A172 (cell line): ENCODE measurements around the gene CEACAM1. TPM values are rescaled to one million over a fixed set of nuclear protein-coding genes. Genes with fewer than 3 reads are reported as not detected.
A peak's percentile ranks its signal among the peaks of the same experiment; 100 is the strongest.
"Not testable (repeated sequence)": the region's sequence is repeated elsewhere in the genome, so short reads cannot be mapped to it uniquely, and the experiment has no call there.

ENCODE experiments used
- DNase-seq: peaks from one replicate; pipeline ENCODE4 v3.0.0-alpha.2; 2015; ENCODE audit warnings: low spot score
- total RNA-seq: library from RNA; depleted of rRNA; stranded (reverse); fragments of >200 nt; shearing (Covaris generic); gene quantifications from 2 replicates; pipeline ENCODE4 v1.2.3, GENCODE V29; 2014; rRNA removed

The CEACAM1 gene
- total RNA-seq, 1 experiment from 2014 or later, result 2.2 TPM

DNA sequence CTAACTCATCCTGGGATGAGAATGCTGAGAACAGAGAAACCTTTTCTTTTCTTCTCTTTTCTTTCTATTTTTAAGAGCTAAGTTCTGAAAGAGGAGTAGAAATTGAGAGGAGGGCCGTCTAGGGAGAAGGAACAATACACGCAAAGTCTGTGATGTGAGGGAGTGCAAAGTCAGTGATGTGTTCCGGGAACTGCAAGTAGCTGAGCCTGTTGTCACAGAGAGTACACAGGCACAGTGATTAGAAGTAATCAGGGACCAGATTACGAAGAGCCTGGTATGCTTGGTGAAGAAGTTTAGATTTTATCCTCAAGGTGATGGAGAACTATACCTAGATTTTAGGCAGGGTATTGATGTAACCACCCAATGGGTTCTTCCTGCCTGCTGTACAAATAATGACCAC, 53.5 kb downstream of the CEACAM1 start:
- no peak for DNase-seq

DNA sequence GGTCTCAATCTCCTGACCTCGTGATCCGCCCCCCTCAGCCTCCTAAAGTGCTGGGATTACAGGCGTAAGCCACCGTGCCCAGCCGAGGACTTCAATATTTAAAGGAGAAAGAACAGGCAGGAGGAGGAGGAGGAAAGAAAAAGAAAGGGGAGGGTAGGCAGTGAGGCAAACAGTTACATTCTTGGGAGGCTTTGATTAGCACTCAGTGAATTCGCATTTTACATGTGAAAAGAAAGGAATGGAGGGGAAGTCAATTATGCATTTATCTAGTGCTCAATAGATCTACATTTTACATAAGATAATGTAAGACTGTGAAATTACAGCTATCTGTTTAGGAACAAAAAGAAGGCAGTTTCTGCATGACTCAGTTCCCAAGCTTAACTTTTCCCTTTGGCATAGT, 54.6 kb downstream of the CEACAM1 start:
- DNase-seq, result no peak

DNA sequence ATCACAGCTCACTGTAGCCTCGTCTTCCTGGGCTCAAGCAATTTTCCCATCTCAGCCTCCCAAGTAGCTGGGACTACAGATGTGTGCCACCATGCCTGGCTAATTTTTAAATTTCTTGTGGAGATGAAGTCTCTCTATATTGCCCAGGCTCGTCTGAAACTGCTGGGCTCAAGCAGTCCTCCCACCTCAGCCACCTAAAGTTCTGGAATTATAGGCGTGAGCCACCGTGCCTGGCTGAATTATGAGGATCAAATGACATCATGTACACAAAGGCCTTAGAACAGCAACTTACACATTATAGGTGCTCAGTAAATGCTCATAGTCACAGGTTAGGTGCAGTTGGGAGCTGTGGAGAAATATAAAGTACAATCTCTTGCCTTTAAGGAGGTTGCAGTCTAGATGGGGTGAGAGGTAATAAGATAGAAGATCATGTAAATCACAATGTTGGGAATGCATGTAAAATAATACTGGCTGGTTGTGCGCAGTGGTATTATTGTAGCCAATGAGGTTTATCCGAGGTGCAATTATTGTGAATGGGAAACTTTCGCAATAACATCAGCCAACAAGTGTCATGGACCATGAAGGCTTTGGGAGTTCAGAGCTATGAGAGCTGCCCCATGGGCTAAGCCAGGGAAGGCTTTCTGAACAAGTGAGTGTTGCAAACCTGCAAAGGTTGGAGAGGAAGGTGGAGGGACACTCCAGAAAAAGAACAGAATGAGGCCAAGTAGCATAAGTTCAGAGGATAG, 55.7 kb downstream of the CEACAM1 start:
- DNase-seq, result no peak

DNA sequence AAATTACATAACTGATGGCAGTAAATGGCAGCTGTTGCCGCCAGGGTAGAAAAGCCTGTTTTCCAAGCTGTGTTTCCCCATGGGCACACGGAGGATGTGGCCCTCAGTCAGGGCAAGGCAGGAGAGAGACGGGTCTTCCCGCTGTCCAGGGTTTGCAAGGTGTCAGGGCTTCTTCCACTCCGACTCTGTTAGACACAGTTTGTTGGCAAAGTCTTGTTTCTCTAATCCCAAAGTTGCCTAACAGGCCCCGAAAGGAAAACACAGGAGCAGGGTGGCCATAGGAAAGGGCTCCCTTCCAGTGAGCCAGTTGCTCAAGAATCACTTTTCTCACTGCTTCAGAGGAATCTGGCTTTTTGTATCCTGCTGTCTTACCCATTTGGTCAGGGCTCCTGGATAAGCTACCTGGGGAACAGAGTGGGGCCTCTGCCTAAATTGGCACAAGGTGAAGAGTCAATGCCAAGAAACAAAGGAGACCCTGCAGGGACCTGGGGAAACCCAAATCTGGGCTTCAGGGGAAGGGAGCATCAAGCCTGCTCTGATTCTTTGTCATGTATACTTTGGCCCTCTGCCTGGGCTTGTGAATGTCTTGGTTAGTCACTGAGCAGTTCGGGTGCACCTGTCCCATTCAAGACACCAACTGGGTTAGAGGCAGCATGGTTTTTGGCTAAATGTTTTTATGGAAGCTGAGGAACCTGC, 56.6 kb downstream of the CEACAM1 start:
- peak; percentile 48 for DNase-seq

DNA sequence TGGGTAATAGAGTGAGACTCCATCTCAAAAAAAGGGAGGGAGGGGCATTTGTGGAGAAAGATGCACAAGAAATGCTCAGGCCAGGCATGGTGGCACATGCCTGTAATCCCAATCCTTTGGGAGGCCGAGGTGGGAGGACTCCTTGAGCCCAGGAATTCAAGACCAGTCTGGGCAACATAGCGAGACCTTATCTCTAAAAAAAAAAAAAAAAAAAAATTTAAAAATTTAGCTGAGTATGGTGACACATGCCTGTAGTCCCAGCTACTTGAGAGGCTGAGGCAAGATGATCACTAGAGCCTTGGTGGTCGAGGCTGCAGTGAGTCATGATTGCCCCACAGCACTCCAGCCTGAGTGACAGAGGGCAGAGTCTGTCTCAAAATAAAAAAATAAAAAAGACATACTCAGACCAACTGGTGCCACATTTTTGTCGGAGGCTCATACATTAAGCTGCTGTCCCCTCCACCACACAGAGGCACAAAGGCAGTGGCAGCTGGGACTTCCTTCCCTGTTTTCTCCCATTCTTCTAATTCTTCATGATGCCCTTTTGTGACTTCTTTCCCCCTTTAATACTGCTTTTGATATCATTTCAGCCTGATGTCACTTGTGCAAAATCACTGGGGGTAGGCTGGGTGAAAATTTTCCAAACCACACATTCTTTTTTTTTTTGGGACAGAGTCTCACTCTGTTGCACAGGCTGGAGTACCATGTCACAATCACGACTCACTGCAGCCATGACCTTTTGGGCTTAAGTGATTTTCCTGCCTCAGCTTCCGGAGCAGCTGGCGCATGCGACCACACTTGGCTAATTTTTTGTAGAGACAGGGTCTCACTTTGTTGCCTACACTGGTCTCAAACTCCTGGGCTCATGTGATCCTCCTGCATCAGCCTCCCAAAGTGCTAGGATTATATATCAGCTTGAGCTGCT, 58.7 kb downstream of the CEACAM1 start:
- peak; percentile 20 for DNase-seq

DNA sequence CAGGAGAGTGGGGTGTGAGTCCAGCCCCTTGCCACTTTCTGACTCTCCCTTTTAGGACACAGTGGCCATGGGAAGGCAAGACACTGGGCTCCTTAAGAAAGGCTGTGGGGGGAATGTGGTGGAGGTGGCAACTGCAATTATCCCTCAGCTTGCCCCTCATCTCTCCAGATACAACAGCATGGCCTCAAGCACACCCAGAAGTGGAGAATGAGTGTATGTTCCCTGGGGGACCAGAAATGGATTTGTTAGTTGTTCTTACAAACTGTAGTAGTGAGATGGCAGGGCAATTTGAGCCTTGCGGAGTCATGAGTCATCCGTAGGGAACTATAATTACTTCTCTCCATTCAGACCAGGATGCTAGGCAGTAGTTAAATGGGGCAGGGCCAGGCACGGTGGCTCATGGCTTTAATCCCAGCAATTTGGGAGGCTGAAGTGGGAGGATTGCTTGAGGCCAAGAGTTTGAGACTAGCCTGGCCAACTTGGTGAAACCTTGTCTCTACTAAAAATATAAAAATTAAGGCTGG, 59.9 kb downstream of the CEACAM1 start:
- DNase-seq, result peak; percentile 94

DNA sequence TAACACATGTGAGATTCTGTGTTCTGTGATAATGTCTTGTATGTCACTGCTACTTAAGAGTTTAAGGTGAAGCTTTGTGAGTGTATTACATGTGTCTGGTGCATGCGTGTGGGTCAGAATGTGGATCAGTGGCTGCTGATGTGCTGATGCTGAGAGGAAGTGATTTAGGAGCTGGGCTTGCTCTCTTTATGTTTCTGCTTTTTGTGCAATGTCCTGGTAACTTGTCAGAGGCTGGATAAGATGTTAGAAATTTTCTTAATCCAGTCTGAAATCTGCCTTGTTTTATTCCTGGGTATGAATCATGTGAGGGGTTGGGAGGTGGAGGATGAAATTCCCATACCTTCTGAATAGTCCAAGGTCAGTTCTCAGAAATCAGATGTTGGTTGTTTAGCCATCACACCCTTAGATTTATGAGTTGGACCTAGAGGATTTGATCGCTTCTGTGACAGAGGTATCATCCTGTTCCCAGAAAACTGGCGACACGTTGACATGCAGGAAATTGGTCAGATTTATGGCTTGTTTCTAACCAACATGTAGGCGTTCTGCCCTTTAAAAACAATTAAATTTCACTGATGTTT, 61.0 kb downstream of the CEACAM1 start:
- peak; percentile 66 for DNase-seq

DNA sequence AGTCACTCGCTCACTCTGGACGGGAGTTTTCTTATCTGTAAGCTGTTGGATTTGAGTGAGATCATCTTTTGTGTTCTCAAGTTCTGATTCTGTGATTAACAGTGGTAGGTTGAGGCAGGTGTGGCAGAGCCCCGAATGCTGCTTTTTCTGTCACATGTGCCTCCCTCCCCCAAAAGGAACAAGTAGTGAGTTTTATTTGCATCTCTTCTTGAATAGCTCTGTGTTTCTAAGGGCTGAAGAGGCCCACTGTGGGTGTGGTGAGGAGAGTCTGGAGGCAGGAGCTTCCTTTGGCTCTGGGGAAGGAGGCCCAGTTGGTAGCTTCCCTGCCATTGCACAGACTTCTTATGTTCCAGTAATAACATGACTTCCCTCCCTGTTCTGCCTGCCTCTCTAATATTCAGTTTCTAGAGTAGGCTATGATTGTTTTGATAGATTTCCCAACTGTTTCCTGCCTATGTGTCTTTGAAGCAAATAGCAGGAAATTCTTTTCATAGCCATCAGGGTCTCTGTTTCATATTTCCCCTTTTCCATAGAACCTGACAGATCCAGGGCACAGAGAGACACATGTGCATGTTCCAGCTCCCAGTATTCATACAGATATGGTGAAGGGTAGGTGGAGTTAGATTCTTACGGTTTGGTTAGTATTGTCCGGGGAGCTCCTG, 61.6 kb downstream of the CEACAM1 start:
- no peak for DNase-seq

DNA sequence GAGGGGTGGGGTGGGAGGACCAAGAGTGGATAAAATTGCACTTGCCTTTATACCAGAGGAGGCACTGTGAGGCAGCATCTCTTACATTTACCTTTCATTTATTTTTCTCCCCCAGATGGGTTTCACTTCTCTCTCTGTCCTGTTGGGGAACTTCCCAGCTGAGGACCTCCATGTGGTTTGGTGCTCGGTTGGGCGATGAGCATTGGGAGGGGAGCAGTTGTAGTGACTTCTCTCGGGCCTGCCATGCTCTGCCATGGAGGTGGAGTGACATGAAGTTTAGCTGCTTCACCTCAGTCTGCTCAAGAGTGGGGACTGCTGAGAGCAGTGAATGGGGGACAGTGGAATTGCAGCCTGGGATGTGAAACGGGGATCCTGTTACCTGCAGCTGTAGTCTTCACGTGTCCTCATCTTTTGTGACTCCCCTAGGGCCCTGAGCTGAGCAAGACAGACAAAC, 62.4 kb downstream of the CEACAM1 start:
- DNase-seq, result no peak

DNA sequence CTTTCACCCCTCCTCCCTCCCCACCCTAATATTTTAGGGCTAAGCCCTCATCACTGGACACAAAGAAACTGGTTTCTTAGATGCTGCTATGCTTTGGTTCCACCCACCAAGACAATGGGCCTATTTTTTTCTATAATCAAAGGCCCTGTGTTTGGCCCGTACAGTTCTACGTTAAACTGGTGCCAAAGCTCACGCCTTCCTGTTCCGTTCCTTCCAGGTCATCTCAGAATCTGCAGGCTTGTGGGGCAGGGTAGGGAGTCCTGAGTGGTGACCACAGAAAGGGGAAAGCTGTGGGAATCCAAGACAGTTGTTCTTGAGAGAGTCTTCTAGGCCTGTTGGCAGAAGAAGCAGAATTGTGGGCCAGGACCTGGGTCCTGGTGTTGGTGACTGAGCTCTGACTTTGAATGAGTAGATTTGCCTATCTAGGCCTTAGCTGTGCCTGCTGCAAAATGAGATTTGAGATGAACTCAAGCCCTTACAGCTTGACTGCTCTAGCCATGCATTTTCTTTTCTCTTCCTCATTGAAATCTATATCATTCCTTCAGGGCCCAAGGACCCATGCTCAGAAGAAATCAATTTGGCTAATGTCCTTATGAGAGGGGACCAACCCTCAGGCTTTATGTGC, 66.5 kb downstream of the CEACAM1 start:
- DNase-seq, result no peak

DNA sequence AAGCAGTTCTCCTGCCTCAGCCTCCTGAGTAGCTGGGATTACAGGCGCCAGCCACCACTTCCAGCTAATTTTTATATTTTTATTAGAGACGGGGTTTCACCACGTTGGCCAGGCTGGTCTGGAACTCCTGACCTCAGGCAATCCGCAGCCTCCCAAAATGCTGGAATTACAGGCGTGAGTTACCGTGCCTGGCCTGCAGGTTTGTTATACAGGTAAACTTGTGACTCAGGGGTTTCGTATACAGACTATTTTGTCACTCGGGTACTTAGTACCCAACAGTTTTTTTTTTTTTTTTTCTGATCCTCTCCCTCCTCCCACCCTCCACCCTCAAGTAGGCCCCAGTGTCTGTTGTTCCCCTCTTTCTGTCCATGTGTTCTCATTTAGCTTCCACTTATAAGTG, 67.0 kb downstream of the CEACAM1 start:
- not testable (repeated sequence) for DNase-seq

DNA sequence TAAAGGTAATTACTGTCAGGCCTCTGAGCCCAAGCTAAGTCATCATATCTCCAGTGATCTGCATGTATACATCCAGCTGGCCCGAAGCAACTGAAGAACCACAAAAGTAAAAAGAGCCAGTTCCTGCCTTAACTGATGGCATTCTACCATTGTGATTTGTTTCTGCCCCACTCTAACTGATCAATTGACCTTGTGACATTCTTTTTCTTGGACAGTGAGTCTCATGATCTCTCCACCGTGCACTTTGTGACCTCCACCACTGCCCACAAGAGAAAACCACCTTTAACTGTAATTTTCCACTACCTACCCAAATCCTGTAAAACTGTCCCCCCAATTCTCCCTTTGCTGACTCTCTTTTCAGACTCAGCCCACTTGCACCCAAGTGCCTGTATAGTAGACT, 68.4 kb downstream of the CEACAM1 start:
- DNase-seq, result no peak

Other genes starting within 250 kb of the CEACAM1 start
- gene PRR19, start 226.3 kb downstream of the CEACAM1 start, total RNA-seq, result 2.2 and 3.7 TPM in 2 replicates
- 144 and 170 TPM in 2 replicates for gene PAFAH1B3, start 225.9 kb downstream of the CEACAM1 start, total RNA-seq
- gene TMEM145, start 215.2 kb downstream of the CEACAM1 start, total RNA-seq, result not detected in 2 replicates
- 11.3 and 11.4 TPM in 2 replicates for gene MEGF8, start 202.8 kb downstream of the CEACAM1 start, total RNA-seq
- gene CNFN, start 138.2 kb downstream of the CEACAM1 start, total RNA-seq, result 0.34 and 2.8 TPM in 2 replicates
- gene LIPE, start 101.1 kb downstream of the CEACAM1 start, total RNA-seq, result 1.2 TPM in 1 of 2 replicates, not detected in the other
- not detected in 2 replicates for gene CXCL17, start 85.5 kb downstream of the CEACAM1 start, total RNA-seq
- gene CEACAM8, start 66.4 kb upstream of the CEACAM1 start, total RNA-seq, result not detected in 2 replicates
- not detected in 2 replicates for gene PSG3, start 212.0 kb upstream of the CEACAM1 start, total RNA-seq
- gene PSG8, start 237.2 kb upstream of the CEACAM1 start, total RNA-seq, result not detected in 2 replicates